Stimulated activated CD8-positive, alpha-beta memory T cell treated with anti-CD3 and anti-CD28 coated beads, Interleukin-2, amount 100 ng/mL, for 48 hours (primary cell): Measurements from ENCODE around the gene PRIMPOL.
"Not testable (repeated sequence)": the region's sequence is repeated elsewhere in the genome, so short reads cannot be mapped to it uniquely, and the experiment has no call there.

ENCODE experiments used
- DNase-seq, 2 donors: peaks; one replicate each; pipeline ENCODE4 v3.0.0-alpha.2; 2020; ENCODE audit warnings: low read depth in 2 of 2

PRIMPOL gene

GRCh38 chr4:184712322-184712721 is 62.8 kb downstream of the PRIMPOL start:
- no peak for DNase-seq

GRCh38 chr4:184713887-184714286 is 64.3 kb downstream of the PRIMPOL start:
- no peak for DNase-seq

GRCh38 chr4:184715526-184715925 is 66.0 kb downstream of the PRIMPOL start:
- no peak for DNase-seq

- DNase-seq: no peak
Measured at GRCh38 chr4:184719407-184719806, 69.9 kb downstream of the PRIMPOL start.

GRCh38 chr4:184721254-184721653 is 71.7 kb downstream of the PRIMPOL start:
- no peak for DNase-seq

- DNase-seq: no peak
Measured at GRCh38 chr4:184722798-184723197, 73.3 kb downstream of the PRIMPOL start.

GRCh38 chr4:184727430-184727829 is 77.9 kb downstream of the PRIMPOL start:
- DNase-seq: no peak

GRCh38 chr4:184728858-184729257 is 79.3 kb downstream of the PRIMPOL start:
- DNase-seq: no peak

- DNase-seq: no peak
Measured at GRCh38 chr4:184729946-184730345, 80.4 kb downstream of the PRIMPOL start.

GRCh38 chr4:184731056-184731455 is 81.5 kb downstream of the PRIMPOL start:
- DNase-seq: no peak

- no peak for DNase-seq
Measured at GRCh38 chr4:184732126-184732525, 82.6 kb downstream of the PRIMPOL start.

GRCh38 chr4:184733654-184734524 is 84.4 kb downstream of the PRIMPOL start, which contains the start of gene CENPU:
Gene CENPU, minus strand, starts transcription at chr4:184734096. Its CDS starts 34 bp downstream, at chr4:184734062.
- peak; percentile 92 to 93 for DNase-seq

GRCh38 chr4:184734758-184735157 is 85.2 kb downstream of the PRIMPOL start:
- no peak for DNase-seq

- not testable (repeated sequence) for DNase-seq
Measured at GRCh38 chr4:184739575-184739974, 90.0 kb downstream of the PRIMPOL start.

- DNase-seq: no peak
Measured at GRCh38 chr4:184740980-184741391, 91.4 kb downstream of the PRIMPOL start.

GRCh38 chr4:184741651-184742050 is 92.1 kb downstream of the PRIMPOL start:
- DNase-seq: not testable (repeated sequence)

- DNase-seq: no peak
Measured at GRCh38 chr4:184743650-184744049, 94.1 kb downstream of the PRIMPOL start.

- DNase-seq: no peak
Measured at GRCh38 chr4:184744236-184744635, 94.7 kb downstream of the PRIMPOL start.
